Measurements from ENCODE around the gene CXCL3.
"Not testable (repeated sequence)": the region's sequence is repeated elsewhere in the genome, so short reads cannot be mapped to it uniquely, and the experiment has no call there.

Gene CXCL3

DNA sequence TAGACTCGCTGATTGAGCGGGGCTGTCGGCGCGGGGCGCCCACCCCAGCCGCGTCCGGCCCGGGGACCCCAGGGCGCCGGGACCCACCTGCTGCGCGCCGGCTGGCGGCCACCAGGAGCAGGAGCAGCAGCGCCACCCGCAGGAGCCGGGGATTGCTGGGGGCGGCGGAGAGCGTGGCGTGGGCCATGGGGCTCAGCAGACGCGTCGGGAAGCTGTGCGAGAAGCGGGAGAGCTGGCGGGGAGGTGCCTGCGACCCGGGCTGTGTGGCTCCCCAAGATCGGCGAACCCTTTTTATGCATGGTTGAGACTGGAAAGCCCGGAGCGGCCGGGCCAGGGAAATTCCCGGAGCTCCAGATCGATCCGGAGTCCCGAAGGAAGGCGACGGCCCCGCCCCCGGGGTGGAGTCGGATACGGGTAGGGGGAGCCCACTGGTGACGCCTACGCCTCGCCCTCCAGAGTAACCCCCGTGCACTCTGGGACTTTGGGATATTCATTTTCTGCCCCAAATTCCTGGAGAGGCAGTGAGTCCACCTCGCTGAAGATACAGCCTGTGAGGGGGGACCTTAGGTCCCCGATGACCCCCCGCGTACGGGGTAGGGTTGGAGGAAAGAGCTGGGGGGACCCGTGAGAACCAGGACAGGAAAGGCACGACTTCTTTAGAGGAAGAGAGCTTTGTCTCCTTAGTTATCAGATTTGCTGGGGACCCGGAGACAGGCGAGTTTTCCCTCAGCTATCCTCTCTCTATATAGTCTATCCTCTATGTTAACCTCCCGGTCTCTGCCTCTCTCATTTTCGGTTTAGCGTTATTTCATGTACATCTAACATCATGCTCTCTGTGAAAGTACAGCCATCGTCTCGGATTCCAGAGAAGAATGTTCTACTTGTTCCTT lies at the start of gene CXCL3:
CXCL3 (minus strand) TSS at position 265 of the 890 bp plus-strand sequence; CDS start at position 187, 78 bp downstream.
- no peak for DNase-seq

GRCh38 chr4:74087481-74087880 lies 49.0 kb upstream of the CXCL3 start:
- DNase-seq, result no peak

- DNase-seq, result no peak
These were observed 47.2 kb upstream of the CXCL3 start for GRCh38 chr4:74085669-74086068.

DNA sequence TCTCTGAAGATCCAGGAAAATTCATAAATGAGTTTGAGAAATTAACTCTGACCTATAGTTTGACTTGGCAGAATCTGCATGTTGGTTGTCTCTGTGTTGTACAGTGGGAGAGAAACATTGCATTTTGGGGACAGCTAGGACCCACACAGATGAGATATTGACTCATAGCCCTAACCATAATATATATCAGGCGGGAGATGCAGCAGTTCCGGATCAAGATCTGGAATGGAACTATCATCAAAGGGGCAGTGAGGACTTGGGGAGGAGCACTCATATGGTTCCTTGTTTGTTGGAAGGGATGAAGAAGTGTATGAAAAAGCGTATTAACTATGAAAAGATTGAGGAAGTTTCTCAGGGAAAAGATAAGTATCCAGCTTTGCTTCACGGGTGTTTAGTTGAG lies 46.5 kb upstream of the CXCL3 start:
- no peak for DNase-seq

GRCh38 chr4:74083546-74083945 lies 45.1 kb upstream of the CXCL3 start:
- DNase-seq, result no peak

- no peak for DNase-seq
These were observed 42.5 kb upstream of the CXCL3 start for GRCh38 chr4:74081035-74081434.

- not testable (repeated sequence) for DNase-seq
These were observed 41.9 kb upstream of the CXCL3 start for GRCh38 chr4:74080351-74080750.

- not testable (repeated sequence) for DNase-seq
These were observed 40.5 kb upstream of the CXCL3 start for GRCh38 chr4:74079024-74079423.

GRCh38 chr4:74073358-74073757 lies 34.9 kb upstream of the CXCL3 start:
- no peak for DNase-seq

DNA sequence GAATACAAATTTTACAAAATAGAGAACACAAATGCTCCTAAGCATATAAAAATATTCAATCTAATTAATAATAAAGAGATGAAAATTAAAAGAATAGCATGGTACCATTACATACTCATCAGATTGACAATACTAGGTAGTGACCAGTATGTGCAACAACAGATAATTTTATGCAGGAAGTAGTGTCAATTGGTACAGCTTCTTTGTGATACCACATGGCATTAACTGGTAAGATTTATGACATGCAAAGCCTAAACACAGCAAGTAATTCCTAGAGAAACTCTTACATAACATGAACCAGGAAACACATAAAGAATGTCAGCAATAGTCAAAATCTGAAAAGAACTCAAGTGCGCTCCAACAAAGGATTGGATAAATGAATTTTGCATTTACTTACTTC lies 34.2 kb upstream of the CXCL3 start:
- DNase-seq, result no peak

- no peak for DNase-seq
These were observed 29.1 kb upstream of the CXCL3 start for GRCh38 chr4:74067586-74067985.

GRCh38 chr4:74066232-74066631 lies 27.7 kb upstream of the CXCL3 start:
- DNase-seq, result no peak

GRCh38 chr4:74065115-74065642 lies 26.7 kb upstream of the CXCL3 start:
- no peak for DNase-seq

DNA sequence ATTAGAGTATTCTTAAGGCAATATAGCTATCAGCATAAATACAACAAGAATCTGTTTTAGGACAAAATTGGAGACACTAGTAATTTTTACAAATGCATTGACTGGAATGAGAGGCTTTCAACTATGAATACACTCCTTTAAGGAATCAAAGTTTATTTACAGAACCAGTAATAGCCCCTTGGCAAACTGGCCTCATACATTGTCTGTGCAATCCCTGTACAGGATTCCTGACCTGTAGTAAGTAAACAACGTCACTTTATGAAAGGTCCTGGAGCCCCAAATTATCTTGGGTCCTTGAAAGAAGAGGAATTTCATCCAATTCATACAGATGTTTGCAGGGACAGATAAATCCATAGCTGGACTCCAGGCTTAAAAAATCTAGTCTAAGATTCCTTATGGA lies 25.4 kb upstream of the CXCL3 start:
- no peak for DNase-seq

- DNase-seq, result no peak
These were observed 24.5 kb upstream of the CXCL3 start for GRCh38 chr4:74062953-74063352.

GRCh38 chr4:74061430-74061829 lies 22.9 kb upstream of the CXCL3 start:
- DNase-seq, result no peak

GRCh38 chr4:74059161-74059829 lies 20.8 kb upstream of the CXCL3 start:
- DNase-seq, result no peak

GRCh38 chr4:74058048-74058651 lies 19.7 kb upstream of the CXCL3 start:
- no peak for DNase-seq

GRCh38 chr4:74057588-74057987 lies 19.1 kb upstream of the CXCL3 start:
- DNase-seq, result no peak

DNA sequence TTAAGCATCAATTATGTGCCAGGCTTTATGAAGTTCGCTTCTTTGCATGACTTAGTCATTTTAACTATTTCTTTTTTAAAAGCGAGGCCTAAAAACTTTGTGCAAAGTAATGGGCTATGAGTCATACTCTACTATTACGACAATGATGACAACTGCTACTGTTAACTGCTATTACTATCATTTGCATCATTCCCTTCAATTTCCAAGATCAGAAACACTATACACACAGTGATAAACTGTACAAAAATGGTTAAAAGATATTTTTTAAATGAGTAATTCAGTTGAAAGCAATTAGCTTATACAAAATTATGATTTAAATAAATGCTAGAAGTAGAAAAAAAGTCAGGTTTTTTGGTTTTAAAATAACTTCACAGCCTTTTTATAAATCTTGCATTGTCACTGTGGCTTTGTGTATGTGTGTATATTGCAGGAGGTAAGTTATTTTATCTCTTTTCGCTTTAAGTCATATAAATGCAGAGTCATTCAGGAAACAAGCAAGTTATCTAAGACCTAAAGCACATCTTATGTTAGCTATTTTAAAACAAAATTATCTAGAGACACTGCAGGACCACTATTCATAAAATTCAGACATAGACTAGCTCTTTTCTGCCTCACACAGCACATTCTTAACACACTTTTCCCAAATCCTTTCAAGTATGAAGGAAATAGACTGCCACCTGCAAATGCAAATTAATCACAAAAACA lies 18.5 kb upstream of the CXCL3 start:
- DNase-seq, result peak; percentile 7

DNA sequence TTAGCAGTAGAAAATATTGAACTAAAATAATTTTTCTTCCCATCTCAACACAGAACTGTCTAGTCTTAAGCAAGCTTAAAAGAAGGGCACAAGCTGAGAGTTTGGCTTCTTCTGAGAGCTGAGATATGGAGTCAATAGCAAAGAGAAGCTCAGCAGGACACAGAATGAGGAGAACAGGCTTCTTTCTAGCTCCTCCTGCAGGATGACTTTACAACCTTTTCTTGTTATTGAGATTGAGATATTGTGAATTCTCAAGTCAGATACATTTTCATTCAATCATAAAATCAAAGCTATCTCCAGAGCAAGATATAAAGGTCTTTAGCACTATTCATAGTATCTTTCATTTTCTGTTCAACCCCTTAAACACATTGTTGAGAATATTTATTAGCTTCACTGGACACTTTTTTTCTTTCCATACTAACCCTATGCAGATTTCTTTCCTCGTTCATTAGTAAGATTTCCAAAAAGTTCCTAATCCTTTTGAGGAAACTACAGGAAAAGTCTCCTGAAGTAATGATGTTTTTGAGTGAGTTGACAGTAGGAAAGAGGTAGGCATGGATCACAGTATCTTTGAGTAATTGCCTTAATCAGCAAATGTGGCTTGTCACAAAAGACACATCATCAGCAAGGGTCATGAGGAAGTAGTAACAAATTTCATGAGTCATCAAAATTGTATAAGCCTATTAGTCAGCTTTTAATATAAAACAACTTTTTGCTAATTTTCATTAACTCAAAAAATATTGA lies 17.8 kb upstream of the CXCL3 start:
- DNase-seq, result no peak

DNA sequence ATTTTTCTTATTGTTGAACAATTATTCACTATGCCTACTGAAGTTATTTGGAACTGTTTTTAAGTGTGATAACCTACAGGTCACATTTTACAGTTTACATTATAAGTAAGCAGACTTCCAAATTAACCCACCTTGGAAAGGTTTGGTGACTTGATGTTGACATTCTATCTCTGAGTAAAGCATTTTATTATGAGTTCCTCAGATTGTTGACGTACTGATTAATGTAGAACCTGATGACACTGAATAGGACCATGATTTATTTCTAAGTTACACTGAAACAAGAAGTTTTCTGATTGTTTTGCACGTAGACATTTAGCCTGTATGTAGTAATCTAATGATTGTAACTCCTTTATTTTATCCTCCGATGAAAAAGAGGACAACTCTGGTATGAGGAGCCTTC lies 17.0 kb upstream of the CXCL3 start:
- DNase-seq, result no peak
